ENCODE measurements around the gene KLHL29. TPM values are rescaled to one million over a fixed set of nuclear protein-coding genes. Genes with fewer than 3 reads are reported as not detected.
A peak's percentile ranks its signal among the peaks of the same experiment; 100 is the strongest.

The KLHL29 gene
- total RNA-seq, 1 experiment from 2014 or later: 2.4 TPM

DNA sequence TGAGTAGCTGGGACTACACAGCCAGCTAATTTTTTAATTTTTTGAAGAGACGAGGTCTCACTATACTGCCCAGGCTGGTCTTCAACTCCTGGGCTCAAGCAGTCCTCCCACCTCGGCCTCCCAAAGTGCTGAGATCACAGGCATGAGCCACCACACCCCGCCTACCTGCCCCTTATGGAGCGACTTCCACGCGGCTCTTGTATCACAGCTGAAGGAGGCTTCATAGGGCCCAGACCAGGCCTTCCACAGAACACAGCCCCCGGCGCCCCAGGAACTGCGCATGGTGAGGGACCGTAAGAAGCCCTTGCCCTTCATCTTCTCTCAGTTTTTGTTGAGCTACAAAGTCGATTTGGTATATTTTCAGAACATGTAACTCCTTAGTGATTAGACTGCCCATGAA is 220.3 kb downstream of the KLHL29 start:
- H3K9me3 Mint-ChIP-seq: peaks cover 14 to 16% of the 10 kb centered on the region in 2 experiments; a peak in 4 of 5 replicates
- peak overlapping the region in 2 of 3 experiments; percentile 64 to 95; a peak in 3 of 7 replicates for H3K27ac Mint-ChIP-seq

More for the DNA sequence above, 220.3 kb downstream of the KLHL29 start:
- H3K36me3 Mint-ChIP-seq (ENCODE audit: insufficient read depth in 1 of 3, low read depth in 3 of 3): peaks cover 4 to 19% (median 5%) of the 10 kb centered on the region in 3 experiments
- Histone ChIP-seq H3K27me3 (ENCODE audit: insufficient read depth, low read length) (no peaks in the 10 kb centered on the region), H3K27ac (ENCODE audit: insufficient read length, low read depth, low read length) (no peak overlapping the region), H3K4me1 (ENCODE audit: insufficient read depth, low read length) (peaks cover 5% of the 10 kb centered on the region; the same call in 1 of the 2 replicates), H4K91ac (ENCODE audit: insufficient read length, low read depth, low read length) (no peak overlapping the region), H3T11ph (ENCODE audit: low read length) (no peak overlapping the region), H2BK5ac (ENCODE audit: insufficient read length, low read length) (no peak overlapping the region), H3K79me1 (ENCODE audit: insufficient read depth, low read depth, low read length, poor library complexity, severe bottlenecking) (no peaks in the 10 kb centered on the region), H4K8ac (replicated peaks; ENCODE audit: insufficient read length, low read depth, low read length) (no peak overlapping the region), H3K56ac (ENCODE audit: insufficient read length, low read depth, low read length) (no peak overlapping the region), H3K4me2 (ENCODE audit: insufficient read depth, insufficient read length, low read length) (no peak overlapping the region), H3K14ac (ENCODE audit: insufficient read depth, low read length) (no peak overlapping the region), H3K4ac (ENCODE audit: low read depth, low read length) (no peak overlapping the region), H2AFZ (ENCODE audit: low read length) (no peak overlapping the region), H2BK20ac (ENCODE audit: low read depth, low read length, poor library complexity, severe bottlenecking) (no peak overlapping the region), H3K9me3 (ENCODE audit: control insufficient read depth, low read depth, low read length) (no peaks in the 10 kb centered on the region), H3K79me2 (ENCODE audit: insufficient read depth, low read length) (no peaks in the 10 kb centered on the region), H2AK5ac (ENCODE audit: insufficient read length, low read length) (no peak overlapping the region), H3K23ac (ENCODE audit: insufficient read length, low read depth, low read length) (no peak overlapping the region), H2BK120ac (ENCODE audit: low read depth, low read length, poor library complexity, severe bottlenecking) (no peak overlapping the region), H2BK15ac (ENCODE audit: low read depth, low read length) (no peak overlapping the region), H3K23me2 (ENCODE audit: insufficient read length, low read depth, low read length, poor library complexity, severe bottlenecking) (no peaks in the 10 kb centered on the region), H3K18ac (ENCODE audit: insufficient read length, low read depth, low read length) (no peak overlapping the region), H3K9ac (ENCODE audit: extremely low read depth, insufficient read length, low read length) (no peak overlapping the region), H4K5ac (ENCODE audit: insufficient read length, low read depth, low read length) (no peak overlapping the region), H2BK12ac (ENCODE audit: insufficient read length, low read depth, low read length) (no peak overlapping the region), H4K20me1 (ENCODE audit: control insufficient read depth, insufficient read depth, insufficient read length) (no peaks in the 10 kb centered on the region)
- WGBS (ENCODE audit: extremely low coverage, insufficient read length, low lambda C conversion rate): no CpG with 5 or more reads among the region's 11 CpGs
- no peaks in the 10 kb centered on the region; the same call in none of the 2 replicates for H3K27me3 Mint-ChIP-seq (ENCODE audit: low read depth)
- no peak overlapping the region; a peak in 1 of 5 replicates for H3K4me3 Mint-ChIP-seq
- no peak for DNase-seq
- H3K4me1 Mint-ChIP-seq: peaks cover 28 to 30% of the 10 kb centered on the region in 2 experiments
- TF ChIP-seq, protein P1, sequence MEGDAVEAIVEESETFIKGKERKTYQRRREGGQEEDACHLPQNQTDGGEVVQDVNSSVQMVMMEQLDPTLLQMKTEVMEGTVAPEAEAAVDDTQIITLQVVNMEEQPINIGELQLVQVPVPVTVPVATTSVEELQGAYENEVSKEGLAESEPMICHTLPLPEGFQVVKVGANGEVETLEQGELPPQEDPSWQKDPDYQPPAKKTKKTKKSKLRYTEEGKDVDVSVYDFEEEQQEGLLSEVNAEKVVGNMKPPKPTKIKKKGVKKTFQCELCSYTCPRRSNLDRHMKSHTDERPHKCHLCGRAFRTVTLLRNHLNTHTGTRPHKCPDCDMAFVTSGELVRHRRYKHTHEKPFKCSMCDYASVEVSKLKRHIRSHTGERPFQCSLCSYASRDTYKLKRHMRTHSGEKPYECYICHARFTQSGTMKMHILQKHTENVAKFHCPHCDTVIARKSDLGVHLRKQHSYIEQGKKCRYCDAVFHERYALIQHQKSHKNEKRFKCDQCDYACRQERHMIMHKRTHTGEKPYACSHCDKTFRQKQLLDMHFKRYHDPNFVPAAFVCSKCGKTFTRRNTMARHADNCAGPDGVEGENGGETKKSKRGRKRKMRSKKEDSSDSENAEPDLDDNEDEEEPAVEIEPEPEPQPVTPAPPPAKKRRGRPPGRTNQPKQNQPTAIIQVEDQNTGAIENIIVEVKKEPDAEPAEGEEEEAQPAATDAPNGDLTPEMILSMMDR (conservative IDR thresholded peaks at IDR 0.05): no peak
